ENCODE data around the gene LMAN1L. TPM values are rescaled to one million over a fixed set of nuclear protein-coding genes. Genes with fewer than 3 reads are reported as not detected.

Gene LMAN1L
- total RNA-seq, 4 donors from 2014 or later, result 0.29 to 1.3 TPM; not detected in 2

GRCh38 chr15:74794248-74794969, 18.2 kb upstream of the LMAN1L start:
- no peak overlapping the region for H3K4me3 ChIP-seq (ENCODE audit: low read depth, poor library complexity, severe bottlenecking)
- intact Hi-C loops (cut with DNase I; ENCODE audit: low total_unique reads), result no loop called here
- 74% methylated on average over 6 of the region's 9 CpGs for WGBS, 2 donors
- no peak for DNase-seq (ENCODE audit: low spot score in 2 of 2)
- TF ChIP-seq POLR2A (IDR thresholded peaks at IDR 0.05), result no peak
- no peak for TF ChIP-seq CTCF (IDR thresholded peaks at IDR 0.05)

DNA sequence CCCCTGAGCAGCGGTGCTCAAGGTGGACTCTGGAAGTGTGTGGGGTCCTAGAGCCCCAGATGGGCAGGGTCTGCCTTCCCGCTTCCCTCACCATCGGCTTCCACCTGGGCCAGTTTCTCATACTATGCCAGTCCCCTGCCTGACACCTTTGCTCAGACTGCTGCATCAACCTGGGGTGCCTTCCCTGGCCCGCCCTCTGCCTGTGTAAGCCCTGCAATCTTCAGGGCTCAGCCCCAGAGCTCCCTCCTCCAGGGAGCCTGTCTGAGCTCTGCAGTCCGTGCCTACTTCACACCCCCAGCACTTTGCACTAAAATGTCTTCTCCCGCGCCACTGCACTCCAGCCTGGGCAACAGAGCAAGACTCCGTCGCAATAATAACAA, 17.7 kb upstream of the LMAN1L start:
- no peak overlapping the region for H3K4me3 ChIP-seq (ENCODE audit: low read depth, poor library complexity, severe bottlenecking)
- intact Hi-C loops (cut with DNase I; ENCODE audit: low total_unique reads), result no loop called here
- no peak for DNase-seq (ENCODE audit: low spot score in 2 of 2)
- TF ChIP-seq CTCF (IDR thresholded peaks at IDR 0.05), result no peak
- TF ChIP-seq POLR2A (IDR thresholded peaks at IDR 0.05), result no peak
- 88 to 94% methylated on average over 9 of the region's 9 CpGs for WGBS, 2 donors

DNA sequence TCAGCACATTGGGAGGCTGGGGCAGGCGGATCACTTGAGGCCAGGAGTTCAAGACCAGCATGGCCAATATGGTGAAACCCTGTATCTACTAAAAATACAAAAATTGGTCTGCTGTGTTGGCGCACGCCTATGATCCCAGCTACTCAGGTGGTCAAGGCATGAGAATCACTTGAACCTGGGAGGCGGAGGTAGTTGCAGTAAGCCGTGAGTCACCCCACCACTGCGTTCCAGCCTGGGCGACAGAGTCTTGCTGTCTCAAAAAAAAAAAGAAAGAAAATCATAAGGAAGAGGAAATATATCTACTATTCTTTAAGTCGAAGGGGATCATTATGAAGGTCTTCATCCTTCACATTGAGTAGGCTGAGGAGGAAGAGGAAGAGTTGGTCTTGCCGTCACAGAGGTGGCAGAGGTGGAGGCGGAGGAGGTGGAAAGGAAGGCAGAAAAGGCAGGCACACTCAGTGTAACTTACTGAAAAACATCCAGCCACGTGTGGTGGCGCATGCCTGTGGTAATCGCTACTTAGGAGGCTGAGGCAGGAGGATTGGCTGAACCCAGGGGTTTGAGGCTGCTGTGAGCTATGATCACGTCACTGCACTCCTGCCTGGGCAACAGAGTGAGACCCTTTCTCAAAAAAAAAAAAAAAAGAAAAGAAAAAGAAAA, 16.5 kb upstream of the LMAN1L start:
- TF ChIP-seq POLR2A (IDR thresholded peaks at IDR 0.05) (no peak), CTCF (IDR thresholded peaks at IDR 0.05) (no peak)
- 90 to 92% methylated on average over 14 of the region's 14 CpGs for WGBS, 2 donors
- DNase-seq (ENCODE audit: low spot score in 2 of 2), result no peak
- no peak overlapping the region for H3K4me3 ChIP-seq (ENCODE audit: low read depth, poor library complexity, severe bottlenecking)
- intact Hi-C loops (cut with DNase I; ENCODE audit: low total_unique reads), result no loop called here

GRCh38 chr15:74798388-74799254, 14.0 kb upstream of the LMAN1L start:
- H3K4me3 ChIP-seq (ENCODE audit: low read depth, poor library complexity, severe bottlenecking), result no peak overlapping the region
- DNase-seq (ENCODE audit: low spot score in 2 of 2), result no peak
- WGBS, 2 donors, result 85 to 92% methylated on average over 19 to 22 of the region's 25 CpGs
- intact Hi-C loops (cut with DNase I; ENCODE audit: low total_unique reads), result no loop called here
- TF ChIP-seq POLR2A (IDR thresholded peaks at IDR 0.05), result no peak
- no peak for TF ChIP-seq CTCF (IDR thresholded peaks at IDR 0.05)

DNA sequence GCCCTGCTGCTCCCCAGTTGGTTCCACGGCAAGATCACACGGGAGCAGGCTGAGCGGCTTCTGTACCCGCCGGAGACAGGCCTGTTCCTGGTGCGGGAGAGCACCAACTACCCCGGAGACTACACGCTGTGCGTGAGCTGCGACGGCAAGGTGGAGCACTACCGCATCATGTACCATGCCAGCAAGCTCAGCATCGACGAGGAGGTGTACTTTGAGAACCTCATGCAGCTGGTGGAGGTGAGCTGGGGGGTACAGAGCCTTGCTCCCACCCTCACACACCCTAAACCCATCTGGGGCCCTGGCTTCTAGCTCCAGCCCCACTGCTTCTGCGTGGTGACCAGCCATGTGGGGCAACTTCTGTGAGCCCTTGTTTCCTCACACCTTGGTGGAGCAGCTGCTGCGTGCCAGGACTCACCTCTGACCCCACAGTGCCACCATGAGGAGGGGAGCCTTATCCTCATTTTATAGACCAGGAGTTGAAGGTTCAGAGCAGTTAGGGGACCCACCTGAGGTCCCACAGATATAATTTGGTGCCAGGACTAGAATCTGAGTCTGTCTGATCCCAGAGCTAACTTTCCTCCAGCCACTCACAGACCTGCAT, 13.3 kb upstream of the LMAN1L start:
- TF ChIP-seq POLR2A (IDR thresholded peaks at IDR 0.05) (no peak), CTCF (IDR thresholded peaks at IDR 0.05) (no peak)
- intact Hi-C loops (cut with DNase I; ENCODE audit: low total_unique reads), result no loop called here
- 58 to 69% methylated on average over 10 to 14 of the region's 16 CpGs for WGBS, 2 donors
- DNase-seq (ENCODE audit: low spot score in 2 of 2), result no peak
- no peak overlapping the region for H3K4me3 ChIP-seq (ENCODE audit: low read depth, poor library complexity, severe bottlenecking)
